ENCODE measurements around the gene RAD9A. TPM values are rescaled to one million over a fixed set of nuclear protein-coding genes. Genes with fewer than 3 reads are reported as not detected.
A peak's percentile ranks its signal among the peaks of the same experiment; 100 is the strongest.

The RAD9A gene
- total and polyA plus RNA-seq, 11 donors, result 3.5 to 9.1 (median 6.1) TPM

DNA sequence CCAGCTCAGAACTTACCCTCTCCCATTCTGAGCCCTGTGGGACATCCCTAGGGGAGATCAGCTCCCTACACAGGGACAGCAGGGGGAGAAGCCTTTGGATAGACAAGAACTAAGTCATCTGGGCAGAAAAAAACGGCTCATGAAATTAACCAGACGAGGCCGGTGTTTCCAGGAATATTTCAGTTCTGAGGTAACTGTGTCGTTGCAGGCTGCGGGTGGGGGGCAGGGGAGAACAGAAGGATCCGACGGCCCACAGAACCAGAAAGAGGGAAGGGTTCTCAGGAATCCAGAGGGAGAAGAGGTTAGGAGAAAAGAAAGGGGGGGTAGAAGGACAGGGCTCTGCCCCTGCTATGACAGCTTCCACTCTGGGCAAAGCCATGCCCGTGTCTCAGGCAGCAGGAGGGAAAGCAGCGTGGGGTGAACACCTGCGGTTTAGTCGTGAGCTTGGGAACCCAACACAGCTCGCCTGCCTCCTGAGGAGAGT is 21.9 kb upstream of the RAD9A start:
- peaks cover 0 to 78% (median 46%) of the 10 kb centered on the region in 12 donors for H3K4me1 ChIP-seq
- H3K4me3 ChIP-seq, result no peak overlapping the region

DNA sequence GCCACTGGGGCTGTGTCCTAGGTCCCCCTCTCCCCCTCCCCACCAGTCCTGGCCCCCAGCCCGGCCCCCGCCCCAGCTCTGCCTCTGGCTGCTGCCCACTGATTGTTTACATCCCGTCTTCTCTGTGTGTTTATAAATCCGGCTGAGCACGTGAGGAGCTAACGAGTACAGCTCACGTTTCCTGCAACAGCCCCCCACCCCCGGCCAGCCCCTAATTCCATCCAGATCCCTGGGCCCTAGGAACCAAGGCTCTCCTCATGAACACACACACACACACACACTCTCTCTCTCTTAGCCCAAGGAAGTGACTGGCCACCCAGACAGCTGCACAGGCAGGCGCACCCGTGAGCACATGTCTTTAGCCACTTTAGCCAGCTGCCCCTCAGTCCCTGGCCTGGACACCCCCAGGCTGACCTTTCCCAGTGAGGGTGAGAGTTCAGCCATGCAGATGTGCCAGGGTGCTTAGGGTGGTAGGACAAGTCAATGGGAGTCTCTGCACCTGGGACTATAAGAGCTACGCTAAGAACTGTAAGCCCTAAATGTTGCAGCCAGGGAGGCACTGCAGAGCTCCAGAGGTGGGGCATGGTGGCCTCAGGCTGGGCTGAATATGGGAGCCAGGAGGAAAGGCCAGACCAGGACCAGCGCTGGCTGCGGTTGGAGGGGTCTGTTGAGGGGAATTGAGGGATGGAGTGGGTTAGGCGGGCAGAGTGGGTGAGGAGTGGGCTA is 21.3 kb upstream of the RAD9A start:
- WGBS, 4 donors, result 61 to 72% (median 67%) methylated on average over 12 to 14 of the region's 14 CpGs
- Histone ChIP-seq H3K27me3 (peaks cover 0 to 6% (median 0%) of the 10 kb centered on the region in 9 donors), H3K9me3 (no peaks in the 10 kb centered on the region), H3K4me1 (peaks cover 0 to 84% (median 46%) of the 10 kb centered on the region in 12 donors), H3K4me3 (no peak overlapping the region), H3K36me3 (peaks cover 0 to under 1% (median 0%) of the 10 kb centered on the region in 9 donors), H3K27ac (peak overlapping the region in 1 of 12 donors; percentile 97)
- no peak for ATAC-seq
- intact Hi-C loops (cut with DNase I), result no loop called here
- DNase-seq, result no peak
- TF ChIP-seq, protein P1, sequence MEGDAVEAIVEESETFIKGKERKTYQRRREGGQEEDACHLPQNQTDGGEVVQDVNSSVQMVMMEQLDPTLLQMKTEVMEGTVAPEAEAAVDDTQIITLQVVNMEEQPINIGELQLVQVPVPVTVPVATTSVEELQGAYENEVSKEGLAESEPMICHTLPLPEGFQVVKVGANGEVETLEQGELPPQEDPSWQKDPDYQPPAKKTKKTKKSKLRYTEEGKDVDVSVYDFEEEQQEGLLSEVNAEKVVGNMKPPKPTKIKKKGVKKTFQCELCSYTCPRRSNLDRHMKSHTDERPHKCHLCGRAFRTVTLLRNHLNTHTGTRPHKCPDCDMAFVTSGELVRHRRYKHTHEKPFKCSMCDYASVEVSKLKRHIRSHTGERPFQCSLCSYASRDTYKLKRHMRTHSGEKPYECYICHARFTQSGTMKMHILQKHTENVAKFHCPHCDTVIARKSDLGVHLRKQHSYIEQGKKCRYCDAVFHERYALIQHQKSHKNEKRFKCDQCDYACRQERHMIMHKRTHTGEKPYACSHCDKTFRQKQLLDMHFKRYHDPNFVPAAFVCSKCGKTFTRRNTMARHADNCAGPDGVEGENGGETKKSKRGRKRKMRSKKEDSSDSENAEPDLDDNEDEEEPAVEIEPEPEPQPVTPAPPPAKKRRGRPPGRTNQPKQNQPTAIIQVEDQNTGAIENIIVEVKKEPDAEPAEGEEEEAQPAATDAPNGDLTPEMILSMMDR (IDR thresholded peaks at IDR 0.05), result no peak
- no peak for TF ChIP-seq POLR2A (IDR thresholded peaks at IDR 0.05)

More for the DNA sequence above, 21.9 kb upstream of the RAD9A start:
- ATAC-seq (no peak), DNase-seq (no peak)
- Histone ChIP-seq H3K9me3 (no peaks in the 10 kb centered on the region), H3K36me3 (peaks cover 0 to 7% (median 0%) of the 10 kb centered on the region in 9 donors), H3K27ac (peak overlapping the region in 1 of 12 donors; percentile 97), H3K27me3 (peaks cover 0 to 5% (median 0%) of the 10 kb centered on the region in 9 donors)
- 65 to 88% (median 83%) methylated on average over 11 to 12 of the region's 12 CpGs for WGBS, 4 donors
- TF ChIP-seq, protein P1 (IDR thresholded peaks at IDR 0.05), result no peak
- no peak for TF ChIP-seq POLR2A (IDR thresholded peaks at IDR 0.05)
- intact Hi-C loops (cut with DNase I), result no loop called here

DNA sequence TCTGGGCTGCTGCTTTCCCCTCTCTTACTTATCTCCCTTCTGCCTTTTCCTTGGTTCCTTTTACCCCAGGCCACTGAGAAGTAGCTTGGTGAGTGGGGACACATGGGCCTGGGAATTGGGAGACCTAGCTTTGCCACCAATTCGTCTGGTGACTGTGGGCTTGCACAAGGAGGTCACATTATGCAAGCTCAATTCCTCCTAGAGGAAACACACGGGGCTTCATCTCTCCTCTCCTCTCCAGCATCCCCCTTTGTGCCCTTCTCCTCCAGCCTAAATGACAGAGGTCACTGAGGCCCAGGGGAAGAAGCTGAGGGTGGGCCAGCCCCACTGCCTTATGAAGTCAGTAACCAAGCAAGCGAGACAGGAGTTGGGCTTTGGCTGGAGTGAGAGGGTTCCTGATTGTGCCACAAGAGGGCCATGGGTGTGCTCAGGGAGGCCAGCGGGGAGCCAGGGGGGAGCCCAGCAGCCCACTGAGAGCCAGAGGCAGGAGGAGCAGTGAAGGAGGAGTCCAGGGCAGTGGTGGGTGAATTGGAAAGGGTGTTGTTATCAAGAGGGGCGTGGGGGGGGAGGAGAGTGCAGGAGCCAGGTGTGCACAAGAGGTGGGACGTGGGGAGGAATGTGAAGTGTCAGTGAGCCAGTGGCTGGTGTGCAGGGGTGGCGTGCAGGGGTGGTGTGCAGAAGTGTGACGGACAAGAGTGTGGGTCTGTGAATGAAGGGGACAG is 20.4 kb upstream of the RAD9A start:
- H3K4me3 ChIP-seq, result peak overlapping the region in 6 of 12 donors; percentile 71 to 88 (median 79)
- no peaks in the 10 kb centered on the region for H3K9me3 ChIP-seq
- WGBS, 4 donors, result 52 to 67% (median 59%) methylated on average over 7 to 8 of the region's 8 CpGs
- ATAC-seq, result peak in 2 of 4 donors; percentile 23 to 30
- no peak for DNase-seq
- intact Hi-C loops (cut with DNase I), result no loop called here
- H3K27ac ChIP-seq, result peak overlapping the region in 3 of 12 donors; percentile 52 to 97 (median 94)
- TF ChIP-seq POLR2A (IDR thresholded peaks at IDR 0.05), result no peak
- TF ChIP-seq, protein P1 (IDR thresholded peaks at IDR 0.05), result peak in 9 of 12 donors; percentile 12 to 50 (median 19)
- peaks cover 0 to 6% (median 0%) of the 10 kb centered on the region in 9 donors for H3K27me3 ChIP-seq
- H3K36me3 ChIP-seq, result no peaks in the 10 kb centered on the region
- H3K4me1 ChIP-seq, result peaks cover 0 to 77% (median 40%) of the 10 kb centered on the region in 12 donors

DNA sequence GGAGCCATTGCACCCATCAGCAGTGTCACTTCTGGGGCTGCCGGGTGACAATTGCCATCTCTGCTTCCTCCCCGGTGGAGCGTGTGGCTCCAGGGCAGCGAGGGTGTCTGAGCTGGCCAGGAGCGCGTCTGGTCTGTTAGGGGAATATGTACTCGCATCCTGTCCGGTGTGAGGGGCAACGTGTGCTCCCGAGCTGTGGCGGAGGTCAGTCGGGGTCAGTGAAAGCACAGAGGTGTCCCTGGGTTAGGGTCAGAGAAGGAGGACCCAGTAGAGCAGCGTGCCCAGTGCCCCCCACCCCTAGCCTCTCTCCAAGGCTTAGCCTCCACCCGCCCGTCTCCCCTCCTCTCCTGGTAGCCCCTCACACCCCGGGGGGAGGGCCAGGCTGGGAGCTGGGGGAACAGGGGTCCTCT is 19.9 kb upstream of the RAD9A start:
- H3K4me3 ChIP-seq, result peak overlapping the region; percentile 57 to 88 (median 78)
- WGBS, 4 donors, result 14 to 21% (median 18%) methylated on average over 16 of the region's 16 CpGs
- DNase-seq, result no peak
- peaks cover 0 to 6% (median 0%) of the 10 kb centered on the region in 9 donors for H3K27me3 ChIP-seq
- intact Hi-C loops (cut with DNase I), result loop anchor here in 1 of 10 donors (2.0 kb wide), 1 partner anchor 15 kb away; no protein-coding TSS in a partner anchor
- ATAC-seq, result no peak
- no peaks in the 10 kb centered on the region for H3K36me3 ChIP-seq
- peak overlapping the region in 11 of 12 donors; percentile 52 to 97 (median 87) for H3K27ac ChIP-seq
- H3K4me1 ChIP-seq, result peaks cover 0 to 71% (median 34%) of the 10 kb centered on the region in 12 donors
- no peaks in the 10 kb centered on the region for H3K9me3 ChIP-seq
- TF ChIP-seq, protein P1 (IDR thresholded peaks at IDR 0.05), result no peak
- TF ChIP-seq POLR2A (IDR thresholded peaks at IDR 0.05), result no peak

All from heart left ventricle (tissue), 16 donors.